Heart left ventricle (tissue), 16 donors: ENCODE data around the gene SEC31A. TPM values are rescaled to one million over a fixed set of nuclear protein-coding genes. Genes with fewer than 3 reads are reported as not detected.
"Not testable (repeated sequence)": the region's sequence is repeated elsewhere in the genome, so short reads cannot be mapped to it uniquely, and the experiment has no call there.

ENCODE experiments used
- ATAC-seq, 4 donors: fragments of 200-7000 bp; cut with Tn5 transposase; one replicate each; pipeline ENCODE4 v1.9.1; 2020 to 2022; ENCODE audit warnings: moderate library complexity in 4 of 4, mild to moderate bottlenecking in 3 of 4, moderate number of reproducible peaks in 1 of 4
- DNase-seq, 5 donors: peaks; one replicate each; pipeline ENCODE4 v3.0.0-alpha.2; 2020
- H3K27ac ChIP-seq, 12 donors: fragments of 200-600 bp; sonication (generic) in 4 of 12; one replicate each; pipeline versions ENCODE4 v1.5.0 to v1.8.0; 2016 to 2022; ENCODE audit warnings: mild to moderate bottlenecking in 2 of 12
- H3K27me3 ChIP-seq, 9 donors: fragments of 200-600 bp; sonication (generic) in 2 of 9; one replicate each; pipeline versions ENCODE4 v1.5.1 to v1.8.0; 2016 to 2022; ENCODE audit warnings: mild to moderate bottlenecking in 3 of 9
- H3K36me3 ChIP-seq, 9 donors: fragments of 200-600 bp; sonication (generic) in 2 of 9; one replicate each; pipeline versions ENCODE4 v1.5.0 to v1.8.0; 2018 to 2022; ENCODE audit warnings: mild to moderate bottlenecking in 2 of 9
- H3K4me1 ChIP-seq, 12 donors: fragments of 200-600 bp; sonication (generic) in 4 of 12; one replicate each; pipeline versions ENCODE4 v1.5.0 to v1.8.0; 2016 to 2022; ENCODE audit warnings: mild to moderate bottlenecking in 3 of 12
- H3K4me3 ChIP-seq, 12 donors: fragments of 200-600 bp; sonication (generic) in 4 of 12; one replicate each; pipeline versions ENCODE4 v1.5.0 to v1.8.0; 2017 to 2022; ENCODE audit warnings: mild to moderate bottlenecking in 9 of 12, moderate library complexity in 4 of 12
- H3K9me3 ChIP-seq, 12 donors: fragments of 200-600 bp; sonication (generic) in 4 of 12; one replicate each; pipeline versions ENCODE4 v1.5.0 to v1.8.0; 2016 to 2022; ENCODE audit warnings: mild to moderate bottlenecking in 1 of 12
- CTCF ChIP-seq, 12 donors: fragments of 200-600 bp; sonication (generic) in 4 of 12; IDR thresholded peaks; one replicate each; pipeline versions ENCODE4 v1.5.0 to v1.8.0; 2018 to 2022; ENCODE audit warnings: antibody characterized with exemption in 12 of 12, mild to moderate bottlenecking in 5 of 12
- POLR2A ChIP-seq, 2 donors: fragments of 450-650 bp; IDR thresholded peaks; one replicate each; pipeline ENCODE4 v1.6.1; 2017; ENCODE audit warnings: antibody characterized with exemption in 2 of 2, mild to moderate bottlenecking in 2 of 2, moderate library complexity in 2 of 2
- WGBS, 4 donors: extraction: QIAGEN DNeasy Blood & Tissue Kit in 2 of 4; methylation state at CpG; one replicate each; pipeline versions ENCODE4 v1.1.5 to v1.1.7; 2013 to 2018; 5-methylcytosine and 5-hydroxymethylcytosine counted together
- intact Hi-C, 10 donors: fragments of 100-400 bp; cut with DNase I; formaldehyde crosslinking; loops; one replicate each; pipeline versions ENCODE4 v1.11.1 to v1.14.2; 2022
- polyA plus RNA-seq, 2 donors: library from polyadenylated mRNA; stranded (reverse); fragments of 200-250 nt; gene quantifications; one replicate each; pipeline ENCODE4 v1.2.3, GENCODE V29; 2013
- total RNA-seq, 9 donors: library from RNA; depleted of rRNA in 2 of 9; stranded (reverse); fragments of >200 nt in 2 of 9; fragmentation: NEBNext Ultra II Directional in 3 of 9; extraction: Animal tissue kit (Norgen Biotek cat#: 25700) in 3 of 9; gene quantifications; one replicate each; pipeline versions ENCODE4 v1.1.0 to v1.2.4, GENCODE V29; 2016 to 2023
- donor health status: ischemic (EF 13 %, LVEDD 7.1; RV severe dilation, severe dysfunction).
- donor health status: healthy with polysubstance abuse.
- donor health status: DM: no; HTN: yes; CAD: no.
- donor health status: DM: no; HTN: no; CAD: no.
- donor health status: ischemic (EF 25% LVEDD 6.9; RV normal size, moderate dysfunction).
- donor health status: ischemic (EF 25% LVEDD 5.7; RV mildly dilated, moderate dysfunction).
- donor health status: healthy.
- donor health status: DM: yes; HTN: yes; CAD: no.
- donor health status: ischemic (EF 35%, LVEDD 5.7; RV mildly dilated, moderate dysfunction).
- donor health status: nonischemic (EF 11% LVEDD 7.7; RV severe dilation, severe dysfunction).
- donor health status: DM: yes; HTN: yes; CAD: no.
- donor health status: PGD.
- donor health status: ischemic (EF 29% LVEDD 5.4; RV normal size, mild dysfunction).
- donor health status: nonischemic (EF 23%, LVEDD 6.1; RV moderate dilation, normal function).

SEC31A gene
- total and polyA plus RNA-seq, 11 donors = 81.0 to 168 (median 101) TPM

GRCh38 chr4:82930848-82931755, 40.1 kb upstream of the SEC31A start:
- intact Hi-C loops = no loop called here

DNA sequence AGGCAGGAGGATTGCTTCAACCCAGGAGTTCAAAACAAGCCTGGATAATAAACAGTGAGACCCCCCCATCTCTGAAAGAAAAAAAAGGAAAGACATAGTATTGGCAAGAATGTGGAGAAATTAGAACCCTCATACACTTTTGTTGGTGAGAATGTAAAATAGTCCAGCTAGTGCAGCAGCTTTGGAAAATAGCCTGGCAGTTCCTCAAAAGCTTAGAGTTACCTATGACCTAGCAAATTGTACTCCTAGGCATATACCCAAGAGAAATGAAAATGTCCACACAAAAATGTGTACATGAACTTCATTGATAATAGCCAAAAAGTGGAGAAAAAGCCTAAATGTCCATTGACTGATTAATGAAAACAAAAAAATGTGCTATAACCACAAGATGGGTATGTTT, 30.8 kb upstream of the SEC31A start:
- no peaks in the 10 kb centered on the region for H3K9me3 ChIP-seq
- no peaks in the 10 kb centered on the region for H3K27me3 ChIP-seq
- DNase-seq = no peak
- peaks cover 0 to 40% (median 13%) of the 10 kb centered on the region in 9 donors for H3K36me3 ChIP-seq
- TF ChIP-seq POLR2A (IDR thresholded peaks at IDR 0.05) = no peak
- TF ChIP-seq CTCF (IDR thresholded peaks at IDR 0.05) = no peak
- H3K4me3 ChIP-seq = no peak overlapping the region
- H3K27ac ChIP-seq = no peak overlapping the region
- no peaks in the 10 kb centered on the region for H3K4me1 ChIP-seq
- intact Hi-C loops = loop anchor here in 1 of 10 donors (10.0 kb wide), 1 partner anchor 637 kb away; no protein-coding TSS in a partner anchor
- no peak for ATAC-seq

More at GRCh38 chr4:82930848-82931755, 40.1 kb upstream of the SEC31A start:
- H3K9me3 ChIP-seq = no peaks in the 10 kb centered on the region
- H3K4me1 ChIP-seq = no peaks in the 10 kb centered on the region
- H3K4me3 ChIP-seq = no peak overlapping the region
- DNase-seq (no peak), ATAC-seq (no peak)
- TF ChIP-seq POLR2A (IDR thresholded peaks at IDR 0.05) (no peak), CTCF (IDR thresholded peaks at IDR 0.05) (no peak)
- H3K27me3 ChIP-seq = no peaks in the 10 kb centered on the region
- 70 to 83% (median 76%) methylated on average over 5 of the region's 5 CpGs for WGBS, 4 donors
- H3K36me3 ChIP-seq = peaks cover 0 to 73% (median 49%) of the 10 kb centered on the region in 9 donors
- no peak overlapping the region for H3K27ac ChIP-seq

DNA sequence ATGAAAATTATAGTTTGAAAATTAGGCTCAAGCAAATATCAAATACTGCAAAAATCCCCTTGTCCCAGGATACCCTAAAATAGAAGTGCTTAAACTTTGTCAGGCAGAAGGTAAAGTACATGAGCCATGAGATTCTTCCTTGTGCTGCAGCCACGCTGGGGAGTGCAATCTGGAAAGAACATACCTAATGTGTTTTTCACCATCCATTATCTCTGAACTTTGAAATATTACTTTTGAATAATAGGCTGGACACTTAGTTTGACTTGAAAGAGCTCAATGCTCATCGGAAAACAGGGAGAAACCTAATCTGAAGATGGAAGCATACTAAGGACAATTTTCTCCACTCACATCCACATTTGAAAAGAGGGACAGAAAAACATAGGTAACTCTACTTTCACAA, 28.4 kb upstream of the SEC31A start:
- no peak for ATAC-seq
- H3K36me3 ChIP-seq = peaks cover 0 to 40% (median 13%) of the 10 kb centered on the region in 9 donors
- H3K4me1 ChIP-seq = no peaks in the 10 kb centered on the region
- H3K27me3 ChIP-seq = no peaks in the 10 kb centered on the region
- no peak for DNase-seq
- intact Hi-C loops = no loop called here
- H3K4me3 ChIP-seq = no peak overlapping the region
- no peaks in the 10 kb centered on the region for H3K9me3 ChIP-seq
- no peak overlapping the region for H3K27ac ChIP-seq
- WGBS, 4 donors = 79 to 81% (median 80%) methylated on average over 2 of the region's 2 CpGs
- no peak for TF ChIP-seq CTCF (IDR thresholded peaks at IDR 0.05)
- TF ChIP-seq POLR2A (IDR thresholded peaks at IDR 0.05) = no peak

DNA sequence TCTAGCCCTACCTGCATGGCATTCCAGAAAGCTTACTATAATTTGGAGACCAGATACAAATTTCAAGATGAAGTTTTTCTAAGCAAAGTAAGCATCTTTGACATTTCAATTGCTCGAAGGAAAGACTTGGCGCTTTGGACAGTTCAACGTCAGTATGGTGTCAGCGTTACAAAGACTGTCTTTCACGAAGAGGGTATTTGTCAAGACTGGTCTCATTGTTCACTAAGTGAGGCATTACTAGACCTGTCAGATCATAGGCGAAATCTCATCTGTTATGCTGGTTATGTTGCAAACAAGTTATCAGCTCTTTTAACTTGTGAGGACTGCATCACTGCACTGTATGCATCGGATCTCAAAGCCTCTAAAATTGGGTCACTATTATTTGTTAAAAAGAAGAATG, 27.1 kb upstream of the SEC31A start:
- H3K9me3 ChIP-seq = no peaks in the 10 kb centered on the region
- H3K4me3 ChIP-seq = no peak overlapping the region
- no peaks in the 10 kb centered on the region for H3K27me3 ChIP-seq
- 90 to 93% (median 92%) methylated on average over 7 of the region's 7 CpGs for WGBS, 4 donors
- H3K36me3 ChIP-seq = peaks cover 0 to 47% (median 13%) of the 10 kb centered on the region in 9 donors
- intact Hi-C loops = no loop called here
- H3K4me1 ChIP-seq = no peaks in the 10 kb centered on the region
- TF ChIP-seq POLR2A (IDR thresholded peaks at IDR 0.05) (no peak), CTCF (IDR thresholded peaks at IDR 0.05) (no peak)
- no peak overlapping the region for H3K27ac ChIP-seq
- ATAC-seq (no peak), DNase-seq (no peak)

DNA sequence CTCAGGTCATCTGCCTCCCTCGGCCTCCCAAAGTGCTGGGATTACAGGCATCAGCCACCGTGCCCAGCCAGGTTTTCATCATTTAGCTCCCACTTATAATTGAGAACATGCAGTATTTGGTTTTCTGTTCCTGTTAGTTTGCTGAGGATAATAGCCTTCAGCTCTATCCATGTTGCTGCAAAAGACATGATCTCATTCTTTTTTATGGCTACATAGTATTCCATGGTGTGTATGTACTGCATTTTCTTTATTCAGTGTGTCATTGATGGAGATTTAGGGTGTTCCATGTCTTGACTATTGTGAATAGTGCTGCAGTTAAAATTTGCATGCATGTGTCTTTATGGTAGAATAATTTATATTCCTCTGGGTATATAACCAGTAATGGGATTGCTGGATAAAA, 23.0 kb upstream of the SEC31A start:
- peaks cover 0 to 69% (median 20%) of the 10 kb centered on the region in 9 donors for H3K36me3 ChIP-seq
- intact Hi-C loops, H3K27ac ChIP-seq, H3K4me3 ChIP-seq, H3K9me3 ChIP-seq, H3K4me1 ChIP-seq, ATAC-seq, DNase-seq, H3K27me3 ChIP-seq: not testable (repeated sequence)
- WGBS, 4 donors = 91 to 100% (median 96%) methylated on average over 2 of the region's 2 CpGs
